ENCODE measurements around the gene HTR7.

DNA sequence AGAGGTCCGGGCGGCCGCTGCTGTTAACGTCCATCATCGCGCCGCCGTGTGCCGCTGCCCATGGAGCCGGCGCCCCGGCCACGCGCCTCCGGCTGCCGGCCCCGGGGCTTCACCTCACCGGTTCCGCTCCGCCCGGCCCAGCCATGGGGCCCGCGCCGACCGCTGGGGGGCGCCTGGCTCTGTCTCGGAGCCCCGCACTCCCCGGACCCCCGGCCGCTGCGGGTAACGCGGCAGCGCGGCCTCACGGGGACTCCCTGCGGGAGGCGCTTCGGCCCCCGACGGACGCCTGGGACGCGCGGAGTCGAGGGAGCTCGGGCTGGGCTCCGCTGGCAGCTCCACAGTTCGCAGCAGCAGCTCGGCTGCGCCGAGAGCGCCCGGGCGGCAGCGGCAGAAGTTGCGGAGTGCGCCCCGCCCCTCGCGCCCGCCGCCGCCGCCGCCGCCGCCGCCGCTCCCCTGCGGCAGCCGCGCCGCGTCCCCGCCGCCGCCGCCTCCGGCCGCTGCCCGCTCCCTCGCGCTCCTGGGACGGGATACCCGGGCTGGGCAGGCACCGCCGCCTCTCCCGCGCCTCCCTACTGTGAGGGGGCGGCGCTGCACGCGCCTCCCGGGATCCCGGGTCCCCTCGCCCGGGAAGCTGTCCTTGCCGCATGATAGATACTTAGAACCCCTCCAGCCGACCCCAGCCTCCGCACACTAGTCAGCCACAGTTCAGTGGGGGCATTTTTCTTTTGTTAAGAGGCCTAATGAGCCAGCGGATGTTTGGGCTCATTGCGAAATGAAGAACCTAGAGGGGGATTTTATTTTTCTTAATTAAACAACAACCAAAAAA, at the start of gene HTR7:
- TF ChIP-seq, protein P1, sequence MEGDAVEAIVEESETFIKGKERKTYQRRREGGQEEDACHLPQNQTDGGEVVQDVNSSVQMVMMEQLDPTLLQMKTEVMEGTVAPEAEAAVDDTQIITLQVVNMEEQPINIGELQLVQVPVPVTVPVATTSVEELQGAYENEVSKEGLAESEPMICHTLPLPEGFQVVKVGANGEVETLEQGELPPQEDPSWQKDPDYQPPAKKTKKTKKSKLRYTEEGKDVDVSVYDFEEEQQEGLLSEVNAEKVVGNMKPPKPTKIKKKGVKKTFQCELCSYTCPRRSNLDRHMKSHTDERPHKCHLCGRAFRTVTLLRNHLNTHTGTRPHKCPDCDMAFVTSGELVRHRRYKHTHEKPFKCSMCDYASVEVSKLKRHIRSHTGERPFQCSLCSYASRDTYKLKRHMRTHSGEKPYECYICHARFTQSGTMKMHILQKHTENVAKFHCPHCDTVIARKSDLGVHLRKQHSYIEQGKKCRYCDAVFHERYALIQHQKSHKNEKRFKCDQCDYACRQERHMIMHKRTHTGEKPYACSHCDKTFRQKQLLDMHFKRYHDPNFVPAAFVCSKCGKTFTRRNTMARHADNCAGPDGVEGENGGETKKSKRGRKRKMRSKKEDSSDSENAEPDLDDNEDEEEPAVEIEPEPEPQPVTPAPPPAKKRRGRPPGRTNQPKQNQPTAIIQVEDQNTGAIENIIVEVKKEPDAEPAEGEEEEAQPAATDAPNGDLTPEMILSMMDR (IDR thresholded peaks at IDR 0.05) = peak in 1 of 4 experiments; percentile 44
- TF ChIP-seq POLR2A (IDR thresholded peaks at IDR 0.05) (no peak), POLR2AphosphoS5 (IDR thresholded peaks at IDR 0.05) (no peak)
